GM19238 (cell line): ENCODE measurements around the gene MRPL1.
"Not testable (repeated sequence)": the region's sequence is repeated elsewhere in the genome, so short reads cannot be mapped to it uniquely, and the experiment has no call there.

Experiments used
- DNase-seq: peaks from one replicate; pipeline ENCODE4 v3.0.0; 2011; ENCODE audit warnings: low spot score; ENCODE audit not compliant: insufficient read length

Gene MRPL1

DNA sequence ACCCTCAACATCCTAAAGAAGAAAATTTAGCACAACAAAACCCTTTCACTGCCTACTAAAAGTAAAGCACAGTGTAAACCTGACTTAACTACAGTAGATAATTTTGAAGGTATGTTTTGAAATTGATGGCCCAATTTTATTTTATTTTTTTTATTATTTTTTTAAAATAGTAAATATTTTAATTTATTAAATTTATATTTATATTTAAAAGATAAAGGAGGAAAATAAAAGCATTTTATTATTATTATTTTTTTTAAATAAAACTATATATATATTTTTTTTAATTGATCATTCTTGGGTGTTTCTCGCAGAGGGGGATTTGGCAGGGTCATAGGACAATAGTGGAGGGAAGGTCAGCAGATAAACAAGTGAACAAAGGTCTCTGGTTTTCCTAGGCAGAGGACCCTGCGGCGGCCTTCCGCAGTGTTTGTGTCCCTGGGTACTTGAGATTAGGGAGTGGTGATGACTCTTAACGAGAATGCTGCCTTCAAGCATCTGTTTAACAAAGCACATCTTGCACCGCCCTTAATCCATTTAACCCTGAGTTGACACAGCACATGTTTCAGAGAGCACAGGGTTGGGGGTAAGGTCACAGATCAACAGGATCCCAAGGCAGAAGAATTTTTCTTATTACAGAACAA lies 120.4 kb downstream of the MRPL1 start:
- not testable (repeated sequence) for DNase-seq

DNA sequence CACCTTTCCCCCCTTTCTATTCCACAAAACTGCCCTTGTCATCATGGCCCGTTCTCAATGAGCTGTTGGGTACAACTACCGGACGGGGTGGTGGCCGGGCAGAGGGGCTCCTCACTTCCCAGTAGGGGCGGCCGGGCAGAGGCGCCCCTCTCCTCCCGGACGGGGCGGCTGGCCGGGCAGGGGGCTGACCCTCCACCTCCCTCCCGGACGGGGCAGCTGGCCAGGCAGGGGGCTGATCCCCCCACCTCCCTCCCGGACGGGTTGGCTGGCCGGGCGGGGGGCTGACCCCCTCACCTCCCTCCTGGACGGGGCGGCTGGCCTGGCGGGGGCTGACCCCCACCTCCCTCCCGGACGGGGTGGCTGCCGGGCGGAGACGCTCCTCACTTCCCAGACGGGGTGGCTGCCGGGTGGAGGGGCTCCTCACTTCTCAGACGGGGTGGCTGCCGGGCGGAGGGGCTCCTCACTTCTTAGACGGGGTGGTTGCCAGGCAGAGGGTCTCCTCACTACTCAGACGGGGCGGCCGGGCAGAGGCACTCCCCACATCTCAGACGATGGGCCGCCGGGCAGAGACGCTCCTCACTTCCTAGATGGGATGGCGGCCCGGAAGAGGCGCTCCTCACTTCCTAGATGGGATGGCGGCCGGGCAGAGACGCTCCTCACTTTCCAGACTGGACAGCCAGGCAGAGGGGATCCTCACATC lies 121.1 kb downstream of the MRPL1 start:
- DNase-seq = not testable (repeated sequence)

DNA sequence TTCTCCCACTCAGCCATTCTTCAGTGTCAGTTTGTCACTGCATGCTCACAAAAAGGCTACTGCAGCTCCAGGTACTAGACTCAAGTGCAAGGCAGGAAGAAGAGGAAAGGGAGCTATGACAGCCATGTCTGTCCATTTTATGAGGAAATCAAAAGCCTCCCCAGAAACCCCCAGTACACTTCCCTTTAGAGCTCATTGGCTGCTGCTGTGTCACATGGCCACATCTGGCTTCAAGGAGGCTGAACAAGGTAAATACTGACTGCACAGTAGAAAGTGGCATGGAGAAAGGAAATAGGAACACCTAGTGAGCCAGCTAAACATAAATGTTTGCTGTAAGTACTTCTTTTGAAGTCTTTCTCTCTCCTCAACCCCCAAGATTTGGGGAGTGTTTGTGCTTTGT lies 127.3 kb downstream of the MRPL1 start:
- DNase-seq = no peak

DNA sequence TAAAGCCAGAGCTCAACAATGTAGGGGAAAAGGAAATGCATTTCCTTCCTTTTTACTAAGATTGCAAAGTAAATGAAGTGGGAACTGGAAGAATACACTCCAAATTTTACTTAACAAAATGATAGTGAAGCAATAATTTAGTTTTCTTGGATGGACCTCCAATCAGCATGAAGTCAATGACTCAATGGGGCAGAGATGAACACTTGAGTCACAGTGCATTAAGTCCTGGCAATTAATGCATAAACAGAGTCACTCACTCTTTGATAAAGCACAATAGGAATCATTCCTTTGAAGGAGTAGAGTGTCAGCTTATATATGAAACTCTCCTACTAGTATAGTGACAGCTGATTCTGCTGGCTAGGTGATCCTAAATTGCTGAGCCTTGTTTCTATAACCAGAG lies 127.8 kb downstream of the MRPL1 start:
- DNase-seq = no peak

DNA sequence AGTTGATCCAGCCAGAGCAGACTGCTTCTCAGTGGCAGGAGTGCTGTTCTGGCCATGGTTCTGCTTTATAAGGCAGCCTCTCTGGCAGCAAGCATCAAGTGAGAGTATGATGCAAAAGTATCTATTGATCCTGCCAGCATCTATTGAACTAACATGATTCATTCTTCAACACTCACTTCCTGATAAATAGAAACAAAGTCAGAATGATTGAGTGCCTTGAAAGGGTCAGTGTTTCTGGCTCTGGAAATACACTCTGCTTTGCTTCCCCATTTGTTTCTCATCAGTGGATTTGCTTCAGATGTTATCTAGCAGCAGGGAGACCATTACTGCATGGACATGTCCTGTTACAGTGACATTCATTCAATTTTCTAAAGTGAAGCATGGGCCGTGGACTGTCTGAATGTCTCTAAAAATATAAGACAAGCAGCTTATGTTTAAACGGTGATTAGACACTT lies 128.3 kb downstream of the MRPL1 start:
- DNase-seq = no peak

DNA sequence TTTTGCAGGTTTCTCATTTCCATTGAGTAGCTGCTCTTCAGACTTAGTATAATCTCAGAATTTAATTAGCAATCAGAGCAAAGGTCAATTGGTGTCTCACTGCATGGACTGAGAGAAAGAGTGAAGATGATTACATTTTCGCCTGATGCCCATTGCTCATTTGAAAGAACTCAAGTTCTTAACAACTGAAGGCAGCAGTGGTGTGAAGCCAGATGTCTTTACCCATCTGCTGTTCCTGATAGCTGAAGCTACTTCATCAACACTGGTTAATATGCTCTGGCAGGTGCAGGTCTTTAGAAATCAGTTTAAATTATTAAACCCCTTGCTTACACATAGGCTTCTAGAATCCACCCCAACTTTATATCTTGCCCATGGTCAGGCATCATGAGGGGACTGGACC lies 130.0 kb downstream of the MRPL1 start:
- no peak for DNase-seq

DNA sequence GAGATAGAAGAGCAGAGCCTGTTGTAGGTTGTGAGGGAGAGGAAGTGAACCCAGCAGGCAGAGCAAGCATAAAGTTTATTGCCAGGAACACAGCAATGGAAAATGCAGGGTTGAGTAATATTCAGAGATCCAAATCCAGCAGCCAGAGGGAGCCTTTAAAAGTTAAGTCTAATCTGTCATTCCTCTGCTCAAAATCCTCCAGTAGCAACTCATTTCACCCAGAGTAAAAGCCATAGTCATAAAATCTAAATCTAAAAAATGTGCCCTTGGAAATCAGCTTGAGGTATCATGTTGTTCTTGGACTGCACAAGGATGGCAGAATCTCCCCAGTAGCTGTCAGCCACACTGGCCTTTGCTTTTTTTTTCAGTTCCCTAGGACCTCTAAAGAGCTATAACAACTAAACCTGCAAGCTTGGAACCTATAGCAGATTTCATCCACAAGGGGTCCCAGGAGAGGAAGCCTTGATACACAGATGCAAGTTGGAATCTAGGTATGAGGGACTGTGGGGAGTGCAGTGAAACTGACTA lies 131.6 kb downstream of the MRPL1 start:
- peak; percentile 7 for DNase-seq

DNA sequence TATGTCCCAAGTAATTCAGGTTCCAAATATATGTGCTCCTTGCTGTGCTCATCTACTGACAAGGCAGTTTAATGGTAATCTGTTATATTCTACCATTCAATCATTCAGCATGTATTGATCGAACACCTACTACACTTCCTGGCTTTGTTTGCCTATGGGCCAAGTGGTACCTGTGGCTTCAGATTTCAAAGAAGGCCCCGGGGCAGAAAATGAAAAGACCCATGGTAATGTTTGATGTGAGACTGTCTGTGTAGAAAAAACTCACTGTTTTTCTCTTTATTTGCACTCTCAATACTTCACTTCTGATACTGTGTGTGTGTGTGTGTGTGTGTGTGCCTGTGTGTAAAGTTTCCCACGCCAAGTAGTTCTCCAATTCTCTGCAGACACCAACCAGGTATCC lies 133.4 kb downstream of the MRPL1 start:
- no peak for DNase-seq

DNA sequence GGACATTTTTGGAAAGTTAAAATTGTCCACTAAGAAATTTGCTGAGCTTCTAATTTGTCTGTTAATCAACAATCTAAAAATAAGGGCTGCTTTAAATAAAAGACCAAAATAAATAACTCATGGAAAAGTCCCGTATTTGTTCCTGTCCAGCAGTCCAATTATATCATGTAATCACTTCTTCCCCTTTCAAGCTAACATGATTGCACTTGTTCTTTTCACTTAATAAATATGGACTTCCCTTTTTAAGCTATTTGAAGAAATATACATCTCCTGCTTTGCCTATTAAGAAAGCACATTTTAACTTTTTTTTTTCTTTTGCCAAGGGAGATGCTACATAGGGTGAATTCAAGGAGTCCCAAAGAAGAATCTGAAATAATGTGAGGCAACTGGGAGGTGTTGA lies 138.9 kb downstream of the MRPL1 start:
- no peak for DNase-seq

DNA sequence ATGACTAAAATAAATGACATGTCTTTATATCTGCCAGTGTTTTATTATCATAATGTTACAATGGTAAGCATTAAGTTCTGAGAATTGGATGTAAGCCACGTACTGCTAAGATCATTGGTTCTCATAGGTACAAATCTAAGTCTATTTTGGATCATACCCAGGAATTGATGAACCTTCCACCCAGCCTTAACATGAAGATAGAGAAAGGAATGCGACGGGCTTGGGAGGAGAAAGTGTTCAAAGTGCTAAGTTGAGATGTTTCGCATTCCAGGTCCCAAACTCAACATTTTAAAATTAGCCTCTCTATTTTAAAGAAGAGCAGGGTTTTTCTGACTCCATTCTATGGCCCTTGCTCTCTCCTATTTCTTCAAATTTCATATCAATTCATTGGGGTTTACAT lies 139.6 kb downstream of the MRPL1 start:
- no peak for DNase-seq
